Esophagus muscularis mucosa (tissue), 4 donors: Measurements from ENCODE around the gene PLEKHA5. TPM values are rescaled to one million over a fixed set of nuclear protein-coding genes. Genes with fewer than 3 reads are reported as not detected.
A peak's percentile ranks its signal among the peaks of the same experiment; 100 is the strongest.

Experiments used
- DNase-seq: peaks from one replicate; pipeline ENCODE4 v3.0.0-alpha.2; 2017; ENCODE audit errors: extremely low spot score
- H3K27ac ChIP-seq, 4 donors: fragments of 200-600 bp; sonication (generic); replicated peaks in 1 of 4; 1 replicate in 3 of 4; 2 replicates in 1 of 4; pipeline ENCODE4 v1.5.1; 2016 to 2019; ENCODE audit warnings: mild to moderate bottlenecking in 1 of 4
- H3K27me3 ChIP-seq, 4 donors: fragments of 200-600 bp; sonication (generic); one replicate each; pipeline versions ENCODE4 v1.5.1 to v1.6.0; 2016 to 2019
- H3K36me3 ChIP-seq, 4 donors: fragments of 200-600 bp; sonication (generic); one replicate each; pipeline ENCODE4 v1.5.1; 2016 to 2019
- H3K4me1 ChIP-seq, 4 donors: fragments of 200-600 bp; sonication (generic); one replicate each; pipeline ENCODE4 v1.5.1; 2016 to 2019
- H3K4me3 ChIP-seq, 4 donors: fragments of 200-600 bp; sonication (generic); 1 replicate in 2 of 4; 2 replicates in 2 of 4; pipeline ENCODE4 v1.5.1; 2016 to 2019; ENCODE audit warnings: mild to moderate bottlenecking in 4 of 4, moderate library complexity in 1 of 4
- H3K9me3 ChIP-seq, 4 donors: fragments of 200-600 bp; sonication (generic); 1 replicate in 3 of 4; 2 replicates in 1 of 4; pipeline ENCODE4 v1.5.1; 2016 to 2019
- EP300 ChIP-seq: sonication (generic); formaldehyde crosslinking; IDR thresholded peaks from one replicate; pipeline ENCODE4 v1.6.1; 2017; ENCODE audit warnings: antibody characterized with exemption
- POLR2A ChIP-seq: fragments of 450-650 bp; IDR thresholded peaks from one replicate; pipeline ENCODE4 v1.6.1; 2017; ENCODE audit warnings: antibody characterized with exemption, moderate library complexity, mild to moderate bottlenecking, low read depth
- POLR2AphosphoS5 ChIP-seq, 2 donors: sonication (generic); formaldehyde crosslinking; IDR thresholded peaks; one replicate each; pipeline ENCODE4 v1.6.1; 2017; ENCODE audit warnings: antibody characterized with exemption in 2 of 2
- WGBS: methylation state at CpG from one replicate; pipeline ENCODE4 v1.1.5; 2018; 5-methylcytosine and 5-hydroxymethylcytosine counted together
- intact Hi-C: fragments of 100-400 bp; cut with DNase I; formaldehyde crosslinking; loops from one replicate; pipeline ENCODE4 v1.15.1; 2023
- total RNA-seq, 4 donors: library from RNA; depleted of rRNA; stranded (reverse); fragments of >200 nt; gene quantifications; one replicate each; pipeline versions ENCODE4 v1.1.0 to v1.2.1, GENCODE V29; 2016
- TF ChIP-seq, protein P1 (sequence below), 3 experiments: fragments of 200-600 bp in 2 of 3; fragments of 450-650 bp in 1 of 3; sonication (generic) in 2 of 3; IDR thresholded peaks; one replicate each; pipeline ENCODE4 v1.5.1; 2017 to 2019; ENCODE audit warnings: antibody characterized with exemption in 3 of 3, mild to moderate bottlenecking in 2 of 3, moderate library complexity in 1 of 3

The PLEKHA5 gene
- total RNA-seq, 4 donors from 2014 or later: 50.7 to 88.5 (median 58.6) TPM

DNA sequence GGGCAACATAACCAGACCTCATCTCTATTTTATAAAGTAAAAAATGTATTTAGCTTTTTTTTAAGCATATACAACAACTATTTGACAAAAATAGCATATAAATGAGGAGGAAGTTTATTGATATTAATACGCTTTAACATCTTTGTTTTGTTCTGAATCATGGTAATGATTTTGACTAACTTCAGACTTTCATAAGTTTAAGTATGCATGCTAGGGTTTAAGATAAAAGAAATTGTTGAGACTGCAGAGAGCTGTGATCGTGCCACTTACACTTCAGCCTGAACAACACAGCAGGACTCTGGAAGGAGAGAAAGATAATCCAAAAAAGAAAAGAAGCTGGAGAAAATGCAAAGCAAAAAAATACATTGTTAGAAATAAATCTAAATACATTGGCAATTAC, 221.8 kb downstream of the PLEKHA5 start:
- peaks cover 44 to 95% (median 71%) of the 10 kb centered on the region in 4 donors for H3K36me3 ChIP-seq
- no peaks in the 10 kb centered on the region for H3K27me3 ChIP-seq
- no peaks in the 10 kb centered on the region for H3K9me3 ChIP-seq
- WGBS: 97% methylated on average over 2 of the region's 2 CpGs
- intact Hi-C loops: no loop called here
- DNase-seq: no peak
- no peak overlapping the region for H3K4me3 ChIP-seq
- no peak overlapping the region for H3K27ac ChIP-seq
- TF ChIP-seq POLR2AphosphoS5 (IDR thresholded peaks at IDR 0.05) (no peak), EP300 (no peak), POLR2A (no peak)
- TF ChIP-seq, protein P1, sequence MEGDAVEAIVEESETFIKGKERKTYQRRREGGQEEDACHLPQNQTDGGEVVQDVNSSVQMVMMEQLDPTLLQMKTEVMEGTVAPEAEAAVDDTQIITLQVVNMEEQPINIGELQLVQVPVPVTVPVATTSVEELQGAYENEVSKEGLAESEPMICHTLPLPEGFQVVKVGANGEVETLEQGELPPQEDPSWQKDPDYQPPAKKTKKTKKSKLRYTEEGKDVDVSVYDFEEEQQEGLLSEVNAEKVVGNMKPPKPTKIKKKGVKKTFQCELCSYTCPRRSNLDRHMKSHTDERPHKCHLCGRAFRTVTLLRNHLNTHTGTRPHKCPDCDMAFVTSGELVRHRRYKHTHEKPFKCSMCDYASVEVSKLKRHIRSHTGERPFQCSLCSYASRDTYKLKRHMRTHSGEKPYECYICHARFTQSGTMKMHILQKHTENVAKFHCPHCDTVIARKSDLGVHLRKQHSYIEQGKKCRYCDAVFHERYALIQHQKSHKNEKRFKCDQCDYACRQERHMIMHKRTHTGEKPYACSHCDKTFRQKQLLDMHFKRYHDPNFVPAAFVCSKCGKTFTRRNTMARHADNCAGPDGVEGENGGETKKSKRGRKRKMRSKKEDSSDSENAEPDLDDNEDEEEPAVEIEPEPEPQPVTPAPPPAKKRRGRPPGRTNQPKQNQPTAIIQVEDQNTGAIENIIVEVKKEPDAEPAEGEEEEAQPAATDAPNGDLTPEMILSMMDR (IDR thresholded peaks at IDR 0.05): no peak
- no peaks in the 10 kb centered on the region for H3K4me1 ChIP-seq

DNA sequence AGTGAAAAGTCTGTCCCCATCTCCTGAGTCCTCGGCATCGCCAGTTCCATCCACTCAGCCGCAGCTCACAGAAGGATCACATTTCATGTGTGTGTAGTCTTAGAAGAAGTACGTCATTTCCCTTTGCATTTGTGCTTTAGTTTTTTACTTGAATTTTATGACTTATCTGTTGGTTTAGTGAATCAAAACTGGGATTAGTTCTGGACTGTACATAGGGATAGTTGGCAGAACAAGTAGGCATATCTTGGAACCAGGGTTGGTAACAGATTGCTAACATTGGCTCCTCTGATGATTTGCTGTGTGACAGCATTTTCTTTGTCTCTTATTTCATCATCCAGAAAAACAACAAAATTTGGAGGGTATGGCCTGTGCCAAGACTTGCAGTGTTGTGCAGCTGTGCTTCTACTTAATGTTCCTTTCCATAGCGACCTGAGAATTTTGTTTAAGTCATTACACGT, 240.2 kb downstream of the PLEKHA5 start:
- no peak for DNase-seq
- 65% methylated on average over 6 of the region's 6 CpGs for WGBS
- Histone ChIP-seq H3K9me3 (no peaks in the 10 kb centered on the region), H3K4me1 (peaks cover 0 to 12% (median 8%) of the 10 kb centered on the region in 4 donors), H3K36me3 (peaks cover 33 to 93% (median 72%) of the 10 kb centered on the region in 4 donors), H3K27me3 (no peaks in the 10 kb centered on the region), H3K27ac (peak overlapping the region in 1 of 4 donors; percentile 5), H3K4me3 (no peak overlapping the region)
- intact Hi-C loops: loop anchor here (10.0 kb wide), 1 partner anchor 275 kb away; no protein-coding TSS in a partner anchor
- TF ChIP-seq EP300 (no peak), POLR2AphosphoS5 (IDR thresholded peaks at IDR 0.05) (no peak)
- TF ChIP-seq, protein P1 (IDR thresholded peaks at IDR 0.05): no peak

DNA sequence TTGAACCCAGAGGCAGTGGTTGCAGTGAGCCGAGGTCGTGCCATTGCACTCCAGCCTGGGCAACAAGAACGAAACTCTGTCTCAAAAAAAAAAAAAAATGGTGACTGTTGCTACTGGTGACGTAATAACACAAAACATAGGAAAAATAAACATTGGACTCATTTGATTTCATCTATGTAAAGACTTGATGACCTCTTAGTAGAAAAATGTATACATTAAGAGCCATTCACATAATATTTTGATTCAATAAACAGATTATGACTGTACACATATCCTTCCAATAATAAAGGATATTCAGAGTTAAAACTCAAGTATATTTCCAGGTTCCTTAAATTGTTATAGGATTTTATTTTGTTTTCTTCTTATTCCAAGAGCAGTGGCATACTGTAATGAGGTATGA, 244.1 kb downstream of the PLEKHA5 start:
- DNase-seq: no peak
- 85% methylated on average over 4 of the region's 4 CpGs for WGBS
- Histone ChIP-seq H3K4me3 (no peak overlapping the region), H3K4me1 (peaks cover 0 to 12% (median 8%) of the 10 kb centered on the region in 4 donors), H3K9me3 (no peaks in the 10 kb centered on the region), H3K27me3 (no peaks in the 10 kb centered on the region), H3K27ac (no peak overlapping the region), H3K36me3 (peaks cover 27 to 92% (median 61%) of the 10 kb centered on the region in 4 donors)
- no peak for TF ChIP-seq POLR2A
- no peak for TF ChIP-seq EP300
- TF ChIP-seq POLR2AphosphoS5 (IDR thresholded peaks at IDR 0.05): no peak
- TF ChIP-seq, protein P1 (IDR thresholded peaks at IDR 0.05): no peak
- intact Hi-C loops: loop anchor here (10.0 kb wide), 1 partner anchor 271 kb away; no protein-coding TSS in a partner anchor

- intact Hi-C loops: loop anchor here (10.0 kb wide), 1 partner anchor 269 kb away; no protein-coding TSS in a partner anchor
- peaks cover 25 to 83% (median 56%) of the 10 kb centered on the region in 4 donors for H3K36me3 ChIP-seq
These were observed 246.4 kb downstream of the PLEKHA5 start for GRCh38 chr12:19375888-19376287.

More at GRCh38 chr12:19375888-19376287, 246.4 kb downstream of the PLEKHA5 start:
- no peak for DNase-seq
- TF ChIP-seq POLR2A (no peak), POLR2AphosphoS5 (IDR thresholded peaks at IDR 0.05) (no peak), EP300 (no peak)
- TF ChIP-seq, protein P1 (IDR thresholded peaks at IDR 0.05): no peak
- no peak overlapping the region for H3K27ac ChIP-seq
- peaks cover 0 to 12% (median 5%) of the 10 kb centered on the region in 4 donors for H3K4me1 ChIP-seq
- H3K4me3 ChIP-seq: no peak overlapping the region
- no peaks in the 10 kb centered on the region for H3K27me3 ChIP-seq
- 88% methylated on average over 2 of the region's 2 CpGs for WGBS
- H3K9me3 ChIP-seq: no peaks in the 10 kb centered on the region
